ENCODE data around the gene CLDN14. TPM values are rescaled to one million over a fixed set of nuclear protein-coding genes. Genes with fewer than 3 reads are reported as not detected.

The CLDN14 gene
- total and polyA plus RNA-seq, 2 experiments from 2014 or later: 0.53 to 2.2 TPM

GRCh38 chr21:36485476-36485875 is 5.6 kb upstream of the CLDN14 start:
- Histone ChIP-seq H3K4me1 (ENCODE audit: insufficient read depth) (no peaks in the 10 kb centered on the region), H3K4me3 (no peak overlapping the region), H3K79me2 (no peaks in the 10 kb centered on the region), H3K36me3 (replicated peaks; ENCODE audit: insufficient read depth, low read depth) (no peaks in the 10 kb centered on the region), H3K27me3 (no peaks in the 10 kb centered on the region), H3K27ac (no peak overlapping the region), H4K20me1 (ENCODE audit: insufficient read depth, poor library complexity, severe bottlenecking) (no peaks in the 10 kb centered on the region), H3K4me2 (no peak overlapping the region), H3K9me2 (replicated peaks; ENCODE audit: insufficient read depth) (no peaks in the 10 kb centered on the region), H3K9me3 (ENCODE audit: low read depth) (no peaks in the 10 kb centered on the region), H2AFZ (no peak overlapping the region)
- DNase-seq (ENCODE audit: low spot score): no peak
- 95% methylated on average over 7 of the region's 7 CpGs for WGBS (ENCODE audit: low lambda C conversion rate, missing lambda C conversion rate)
- TF ChIP-seq CTCF (IDR thresholded peaks at IDR 0.05; ENCODE audit: poor library complexity) (no peak), EZH2phosphoT487 (IDR thresholded peaks at IDR 0.05; ENCODE audit: low read depth, severe bottlenecking, unreplicated experiment) (no peak), EZH2 (IDR thresholded peaks at IDR 0.05; ENCODE audit: borderline replicate concordance) (no peak)

GRCh38 chr21:36483095-36483494 is 3.2 kb upstream of the CLDN14 start:
- WGBS (ENCODE audit: low lambda C conversion rate, missing lambda C conversion rate): 87% methylated on average over 10 of the region's 10 CpGs
- Histone ChIP-seq H3K4me3 (no peak overlapping the region), H3K27me3 (no peaks in the 10 kb centered on the region), H2AFZ (no peak overlapping the region), H3K79me2 (no peaks in the 10 kb centered on the region), H3K9me3 (ENCODE audit: low read depth) (no peaks in the 10 kb centered on the region), H3K27ac (no peak overlapping the region), H4K20me1 (ENCODE audit: insufficient read depth, poor library complexity, severe bottlenecking) (no peaks in the 10 kb centered on the region), H3K4me2 (no peak overlapping the region), H3K4me1 (ENCODE audit: insufficient read depth) (no peaks in the 10 kb centered on the region), H3K36me3 (replicated peaks; ENCODE audit: insufficient read depth, low read depth) (no peaks in the 10 kb centered on the region), H3K9me2 (replicated peaks; ENCODE audit: insufficient read depth) (no peaks in the 10 kb centered on the region)
- no peak for DNase-seq (ENCODE audit: low spot score)
- TF ChIP-seq CTCF (IDR thresholded peaks at IDR 0.05; ENCODE audit: poor library complexity) (no peak), EZH2phosphoT487 (IDR thresholded peaks at IDR 0.05; ENCODE audit: low read depth, severe bottlenecking, unreplicated experiment) (no peak), EZH2 (IDR thresholded peaks at IDR 0.05; ENCODE audit: borderline replicate concordance) (no peak)

GRCh38 chr21:36482673-36483072 is 2.8 kb upstream of the CLDN14 start:
- Histone ChIP-seq H3K9me2 (replicated peaks; ENCODE audit: insufficient read depth) (no peaks in the 10 kb centered on the region), H3K27me3 (no peaks in the 10 kb centered on the region), H3K9me3 (ENCODE audit: low read depth) (no peaks in the 10 kb centered on the region), H3K4me2 (no peak overlapping the region), H3K4me1 (ENCODE audit: insufficient read depth) (no peaks in the 10 kb centered on the region), H4K20me1 (ENCODE audit: insufficient read depth, poor library complexity, severe bottlenecking) (no peaks in the 10 kb centered on the region), H3K36me3 (replicated peaks; ENCODE audit: insufficient read depth, low read depth) (no peaks in the 10 kb centered on the region), H3K27ac (no peak overlapping the region), H3K79me2 (no peaks in the 10 kb centered on the region), H2AFZ (no peak overlapping the region), H3K4me3 (no peak overlapping the region)
- WGBS (ENCODE audit: low lambda C conversion rate, missing lambda C conversion rate): 78% methylated on average over 4 of the region's 4 CpGs
- no peak for TF ChIP-seq CTCF (IDR thresholded peaks at IDR 0.05; ENCODE audit: poor library complexity)
- no peak for TF ChIP-seq EZH2phosphoT487 (IDR thresholded peaks at IDR 0.05; ENCODE audit: low read depth, severe bottlenecking, unreplicated experiment)
- TF ChIP-seq EZH2 (IDR thresholded peaks at IDR 0.05; ENCODE audit: borderline replicate concordance): no peak
- no peak for DNase-seq (ENCODE audit: low spot score)

- no peak for TF ChIP-seq EZH2phosphoT487 (IDR thresholded peaks at IDR 0.05; ENCODE audit: low read depth, severe bottlenecking, unreplicated experiment)
- TF ChIP-seq CTCF (IDR thresholded peaks at IDR 0.05; ENCODE audit: poor library complexity): no peak
- no peak for TF ChIP-seq EZH2 (IDR thresholded peaks at IDR 0.05; ENCODE audit: borderline replicate concordance)
- Histone ChIP-seq H3K79me2 (no peaks in the 10 kb centered on the region), H3K36me3 (replicated peaks; ENCODE audit: insufficient read depth, low read depth) (no peaks in the 10 kb centered on the region), H4K20me1 (ENCODE audit: insufficient read depth, poor library complexity, severe bottlenecking) (no peaks in the 10 kb centered on the region), H2AFZ (no peak overlapping the region), H3K9me3 (ENCODE audit: low read depth) (no peaks in the 10 kb centered on the region), H3K4me3 (no peak overlapping the region), H3K27me3 (no peaks in the 10 kb centered on the region), H3K9me2 (replicated peaks; ENCODE audit: insufficient read depth) (no peaks in the 10 kb centered on the region), H3K4me2 (no peak overlapping the region), H3K4me1 (ENCODE audit: insufficient read depth) (no peaks in the 10 kb centered on the region), H3K27ac (no peak overlapping the region)
- 57% methylated on average over 4 of the region's 4 CpGs for WGBS (ENCODE audit: low lambda C conversion rate, missing lambda C conversion rate)
- no peak for DNase-seq (ENCODE audit: low spot score)
These were observed 2.3 kb upstream of the CLDN14 start for GRCh38 chr21:36482181-36482580.
